HEK293T (cell line): ENCODE measurements around the gene SNCB.

Experiments
- CTCF ChIA-PET: fragments of 350-600 bp; formaldehyde crosslinking; extraction: SDS; loops from one replicate; lab custom pipeline; 2021; ENCODE audit warnings: antibody characterized with exemption, inconsistent platforms; lab: Yijun Ruan, JAX
- POLR2A ChIA-PET: fragments of 350-600 bp; formaldehyde crosslinking; extraction: SDS; loops from one replicate; lab custom pipeline; 2020; ENCODE audit warnings: antibody characterized with exemption, inconsistent platforms; lab: Yijun Ruan, JAX
- DNase-seq: peaks from one replicate; pipeline ENCODE4 v3.0.0; 2012; ENCODE audit warnings: mixed read lengths; ENCODE audit errors: extremely low spot score
- ARNT ChIP-seq: fragments of 450-650 bp; IDR thresholded peaks from 2 replicates; pipeline ENCODE4 v1.6.1; 2017; ENCODE audit warnings: mild to moderate bottlenecking
- BHLHE40 ChIP-seq: fragments of 450-650 bp; IDR thresholded peaks from 2 replicates; pipeline ENCODE4 v1.6.1; 2016; ENCODE audit warnings: mild to moderate bottlenecking, moderate library complexity, borderline replicate concordance
- CTBP1 ChIP-seq: fragments of 450-650 bp; IDR thresholded peaks from 2 replicates; pipeline ENCODE4 v1.6.1; 2016; ENCODE audit warnings: borderline replicate concordance
- ELF4 ChIP-seq: fragments of 450-650 bp; IDR thresholded peaks from 2 replicates; pipeline ENCODE4 v1.6.1; 2017; ENCODE audit warnings: antibody characterized with exemption
- FOXA1 ChIP-seq: fragments of 450-650 bp; IDR thresholded peaks from 2 replicates; pipeline ENCODE4 v1.6.1; 2016; ENCODE audit warnings: mild to moderate bottlenecking
- FOXK2 ChIP-seq: fragments of 450-650 bp; IDR thresholded peaks from 2 replicates; pipeline ENCODE4 v1.6.1; 2016; ENCODE audit warnings: mild to moderate bottlenecking
- FOXM1 ChIP-seq: fragments of 450-650 bp; IDR thresholded peaks from 2 replicates; pipeline ENCODE4 v1.6.1; 2017; ENCODE audit warnings: mild to moderate bottlenecking, borderline replicate concordance
- HDGF ChIP-seq: fragments of 450-650 bp; IDR thresholded peaks from 2 replicates; pipeline ENCODE4 v1.6.1; 2017; ENCODE audit warnings: antibody characterized with exemption, borderline replicate concordance
- L3MBTL2 ChIP-seq: fragments of 450-650 bp; conservative IDR thresholded peaks from 2 replicates; pipeline ENCODE4 v1.6.1; 2016; ENCODE audit warnings: mild to moderate bottlenecking
- LEF1 ChIP-seq: fragments of 450-650 bp; IDR thresholded peaks from 2 replicates; pipeline ENCODE4 v1.6.1; 2017; ENCODE audit warnings: mild to moderate bottlenecking, borderline replicate concordance
- NFRKB ChIP-seq: fragments of 450-650 bp; IDR thresholded peaks from 2 replicates; pipeline ENCODE4 v1.6.1; 2016; ENCODE audit warnings: mild to moderate bottlenecking, moderate library complexity
- PKNOX1 ChIP-seq: fragments of 450-650 bp; IDR thresholded peaks from 2 replicates; pipeline ENCODE4 v1.6.1; 2016
- SP1 ChIP-seq: fragments of 450-650 bp; IDR thresholded peaks from 2 replicates; pipeline ENCODE4 v1.6.1; 2017
- SUZ12 ChIP-seq: fragments of 450-650 bp; IDR thresholded peaks from 2 replicates; pipeline ENCODE4 v1.6.1; 2016; ENCODE audit warnings: mild to moderate bottlenecking
- TARDBP ChIP-seq: fragments of 450-650 bp; IDR thresholded peaks from 2 replicates; pipeline ENCODE4 v1.6.1; 2016
- ZNF384 ChIP-seq: fragments of 450-650 bp; IDR thresholded peaks from 2 replicates; pipeline ENCODE4 v1.6.1; 2016

Gene SNCB

GRCh38 chr5:176610435-176610773 is 19.9 kb downstream of the SNCB start:
- CTCF ChIA-PET: interaction anchor here (0.6 kb wide), 1 partner anchor 15 kb away, joined by 3 read pairs; no protein-coding TSS in a partner anchor
- peak; percentile 51 for DNase-seq
- TF ChIP-seq TARDBP (no peak), ARNT (no peak), BHLHE40 (no peak), NFRKB (no peak), ELF4 (no peak), FOXA1 (no peak), CTBP1 (no peak), PKNOX1 (no peak), LEF1 (no peak), FOXM1 (no peak), HDGF (no peak), SP1 (no peak), ZNF384 (no peak), FOXK2 (no peak), L3MBTL2 (no peak; the same call in none of the 2 replicates), SUZ12 (no peak)
- POLR2A ChIA-PET: no interaction called here

- TF ChIP-seq FOXM1 (0 out of 2 replicates have a peak, but pooled peaks have one; percentile 55), ARNT (0 out of 2 replicates have a peak, but pooled peaks have one; percentile 25), ZNF384 (no peak), L3MBTL2 (0 out of 2 replicates have a peak, but pooled peaks have one; percentile 70), HDGF (no peak), BHLHE40 (no peak)
- CTCF ChIA-PET: interaction anchor here (0.6 kb wide), 1 partner anchor 15 kb away, joined by 3 read pairs; no protein-coding TSS in a partner anchor
- peak; percentile 99 for DNase-seq
- POLR2A ChIA-PET: interaction anchor here (0.9 to 1.4 kb wide), 5 partner anchors 20 to 38 kb away, joined by 3 read pairs; partner anchors contain the start of genes EIF4E1B, SNCB and TSPAN17
Measured at GRCh38 chr5:176609724-176610434, 20.5 kb downstream of the SNCB start, which contains the start of gene GPRIN1. Gene GPRIN1 (minus strand): TSS chr5:176610156. CDS start chr5:176599834, 10,322 bp downstream.

GRCh38 chr5:176608937-176609723 is 21.2 kb downstream of the SNCB start:
- CTCF ChIA-PET: no interaction called here
- DNase-seq: no peak
- POLR2A ChIA-PET: interaction anchor here (0.9 to 1.4 kb wide), 6 partner anchors 13 to 39 kb away, joined by 3 read pairs; partner anchors contain the start of genes EIF4E1B, SNCB and TSPAN17
- TF ChIP-seq PKNOX1 (no peak), FOXK2 (no peak), ARNT (no peak), TARDBP (no peak), CTBP1 (no peak), SP1 (no peak), L3MBTL2 (no peak), BHLHE40 (no peak), HDGF (no peak), SUZ12 (no peak), FOXA1 (no peak), FOXM1 (no peak), LEF1 (no peak), NFRKB (no peak), ELF4 (no peak)

- DNase-seq: no peak
- TF ChIP-seq FOXM1: no peak
- no peak for TF ChIP-seq HDGF
- no peak for TF ChIP-seq FOXA1
- no peak for TF ChIP-seq PKNOX1
- TF ChIP-seq SUZ12: no peak
- no peak for TF ChIP-seq ARNT
- TF ChIP-seq L3MBTL2: no peak
- TF ChIP-seq BHLHE40: no peak
- no peak for TF ChIP-seq NFRKB
- TF ChIP-seq LEF1: no peak
- no peak for TF ChIP-seq FOXK2
- no peak for TF ChIP-seq ELF4
- TF ChIP-seq SP1: no peak
- TF ChIP-seq CTBP1: no peak
- TF ChIP-seq TARDBP: no peak
- TF ChIP-seq ZNF384: no peak
- CTCF ChIA-PET: interaction anchor here (0.6 kb wide), 1 partner anchor 885 kb away, joined by 3 read pairs; no protein-coding TSS in a partner anchor
- POLR2A ChIA-PET: interaction anchor here (1.2 kb wide), 1 partner anchor 13 kb away, joined by 3 read pairs; no protein-coding TSS in a partner anchor
Measured at GRCh38 chr5:176608142-176608705, 22.1 kb downstream of the SNCB start.

- DNase-seq: no peak
- POLR2A ChIA-PET: interaction anchor here (1.4 to 1.7 kb wide), 2 partner anchors 40 to 70 kb away, joined by 3 to 7 read pairs; partner anchors contain the start of genes RNF44 and TSPAN17
- CTCF ChIA-PET: interaction anchor here (0.6 kb wide), 1 partner anchor 69 kb away, joined by 3 read pairs; no protein-coding TSS in a partner anchor
- no peak for TF ChIP-seq ELF4
Measured at GRCh38 chr5:176606875-176607274, 23.5 kb downstream of the SNCB start.
